GF-D8 (cell line): Measurements from ENCODE around the gene MALT1.
"Not testable (repeated sequence)": the region's sequence is repeated elsewhere in the genome, so short reads cannot be mapped to it uniquely, and the experiment has no call there.

Experiments
- DNase-seq: peaks from one replicate; lab custom pipeline; 2025; lab: John Stamatoyannopoulos, UW

Gene MALT1

DNA sequence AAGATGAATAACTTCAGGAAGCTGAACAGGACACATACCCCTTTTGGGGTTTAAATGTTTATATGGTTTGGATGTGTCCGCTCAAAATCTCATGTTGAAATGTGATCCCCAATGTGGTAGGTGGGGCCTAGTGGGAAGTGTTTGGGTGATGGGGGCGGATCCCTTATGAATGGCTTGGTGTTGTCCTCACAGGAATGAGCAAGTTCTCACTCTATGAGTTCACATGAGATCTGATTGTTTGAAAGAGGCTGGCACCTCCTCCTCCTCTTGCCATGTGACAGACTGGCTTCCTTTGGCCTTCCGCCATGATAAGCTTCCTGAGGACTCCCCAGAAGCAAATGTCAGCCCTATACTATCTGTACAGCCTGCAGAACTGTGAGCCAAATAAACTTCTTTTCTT lies 104.8 kb downstream of the MALT1 start:
- DNase-seq, result no peak

DNA sequence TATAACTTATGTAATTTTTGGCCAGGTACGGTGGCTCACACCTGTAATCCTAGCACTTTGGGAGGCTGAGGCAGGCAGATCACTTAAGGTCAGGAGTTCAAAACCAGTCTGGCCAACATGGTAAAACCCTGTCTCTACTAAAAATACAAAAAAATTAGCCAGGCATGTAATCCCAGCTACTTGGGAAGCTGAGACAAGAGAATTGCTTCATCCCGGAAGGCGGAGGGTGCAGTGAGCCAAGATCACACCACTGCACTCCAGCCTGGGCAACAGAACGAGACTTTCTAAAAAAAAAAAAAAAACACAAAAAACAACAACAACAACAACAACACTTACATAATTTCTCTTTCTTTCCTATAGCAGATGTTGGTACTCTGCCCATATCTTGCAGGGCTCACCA lies 105.3 kb downstream of the MALT1 start:
- DNase-seq, result not testable (repeated sequence)

DNA sequence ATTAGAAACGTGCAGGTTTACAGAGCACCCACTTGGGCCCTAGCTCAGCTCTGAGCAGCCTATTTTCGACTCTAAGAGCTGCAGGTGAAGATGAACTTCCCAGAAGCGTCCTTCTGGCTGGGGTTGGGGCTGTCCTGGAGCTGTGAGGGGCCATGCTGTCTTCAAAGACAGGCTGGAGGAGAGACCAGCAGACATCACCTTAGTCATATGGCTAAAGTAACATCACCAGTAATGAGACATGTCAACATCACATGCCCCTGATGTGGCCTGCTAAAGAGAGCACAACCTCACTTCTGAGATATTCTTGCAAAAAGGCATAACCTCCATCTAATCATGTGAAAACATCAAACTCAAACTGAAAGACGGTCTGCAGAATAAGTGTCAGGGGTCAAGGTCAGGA lies 106.2 kb downstream of the MALT1 start:
- no peak for DNase-seq

DNA sequence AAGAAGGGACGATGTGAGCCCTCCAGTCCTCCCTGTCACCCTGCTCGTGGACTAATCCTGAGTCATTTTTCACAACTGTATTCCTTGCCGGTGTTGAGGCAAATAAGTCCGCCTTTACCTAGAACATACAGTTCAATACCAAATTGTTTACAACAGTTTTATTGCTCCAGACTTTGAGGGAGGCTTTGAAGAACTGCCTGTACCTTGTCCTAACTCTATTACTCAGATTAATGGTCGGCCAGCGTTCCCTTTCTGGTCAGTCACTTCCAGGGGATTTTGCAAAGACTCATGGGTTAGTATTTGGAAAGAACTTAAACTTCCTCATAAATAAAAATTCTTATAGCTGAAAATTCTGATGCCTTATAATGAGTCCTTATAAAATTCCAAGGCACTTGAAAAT lies 108.3 kb downstream of the MALT1 start:
- DNase-seq, result no peak

DNA sequence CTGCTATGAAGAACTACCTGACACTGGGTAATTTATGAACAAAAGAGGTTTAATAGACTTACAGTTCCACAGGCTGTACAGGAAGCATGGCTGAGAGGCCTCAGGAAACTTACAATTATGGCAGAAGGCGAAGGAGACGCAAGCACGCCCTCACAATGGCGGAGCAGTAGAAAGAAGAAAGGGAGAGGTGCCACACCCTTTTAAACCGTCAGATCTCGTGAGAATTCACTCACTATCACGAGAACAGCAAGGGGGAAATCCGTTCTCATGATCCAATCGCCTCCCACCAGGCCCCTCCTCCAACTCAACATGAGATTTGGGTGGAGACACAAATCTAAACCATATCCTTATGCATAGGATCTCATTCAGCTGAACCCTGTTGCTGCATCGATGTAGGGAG lies 108.8 kb downstream of the MALT1 start:
- no peak for DNase-seq

DNA sequence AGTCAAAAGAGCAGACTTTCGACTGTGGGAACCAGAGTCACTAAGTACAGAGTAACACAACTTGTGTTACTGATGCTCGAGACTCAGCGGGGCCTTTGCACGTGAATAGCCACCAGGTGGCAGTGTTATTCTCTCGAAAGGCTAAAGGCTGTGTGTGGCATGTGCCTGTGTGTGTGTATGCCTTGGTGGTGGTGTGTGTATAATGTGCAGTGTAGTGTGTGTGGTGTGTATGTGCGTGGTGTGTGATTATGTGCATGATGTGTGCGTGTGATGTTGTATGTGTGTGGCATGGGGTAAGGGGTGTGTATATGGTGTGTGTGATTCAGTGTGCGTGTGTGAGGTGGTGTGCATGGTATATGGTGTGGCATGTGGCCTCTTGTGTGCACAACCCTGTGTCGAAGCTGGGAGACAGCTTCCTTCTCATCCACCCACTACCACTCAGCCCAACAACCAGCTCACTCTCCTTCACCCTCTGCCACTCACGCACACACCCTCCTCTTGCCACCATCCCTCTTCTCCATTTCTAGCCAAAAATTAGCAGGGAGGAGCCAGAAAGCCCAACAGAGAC lies 110.4 kb downstream of the MALT1 start:
- no peak for DNase-seq

DNA sequence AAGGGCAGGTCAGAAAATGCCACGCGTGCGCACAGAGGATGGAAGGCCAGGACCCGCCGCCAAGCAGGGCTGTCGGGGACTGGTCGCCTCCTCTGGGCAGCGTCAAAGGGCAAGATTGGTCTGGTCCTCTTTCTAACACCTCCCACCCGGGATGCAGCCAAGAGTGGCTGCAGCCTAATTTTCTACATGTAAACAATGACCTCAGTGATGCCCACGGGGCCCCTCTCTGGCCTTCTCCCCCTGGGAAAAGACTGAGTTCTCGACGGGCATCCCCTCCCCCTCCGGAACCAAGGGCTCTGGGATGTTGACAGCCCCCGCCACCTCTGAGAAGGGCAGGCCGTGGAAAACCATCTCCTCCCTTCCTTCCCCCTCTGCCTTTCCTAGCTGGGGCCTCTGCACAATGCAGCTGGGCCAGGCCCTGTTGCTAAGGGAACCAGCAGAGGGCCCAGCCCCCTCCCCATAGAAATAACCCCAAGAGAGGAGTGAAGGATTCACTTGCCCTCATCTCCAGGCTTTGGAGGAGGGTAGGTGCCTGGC lies 113.4 kb downstream of the MALT1 start:
- no peak for DNase-seq

DNA sequence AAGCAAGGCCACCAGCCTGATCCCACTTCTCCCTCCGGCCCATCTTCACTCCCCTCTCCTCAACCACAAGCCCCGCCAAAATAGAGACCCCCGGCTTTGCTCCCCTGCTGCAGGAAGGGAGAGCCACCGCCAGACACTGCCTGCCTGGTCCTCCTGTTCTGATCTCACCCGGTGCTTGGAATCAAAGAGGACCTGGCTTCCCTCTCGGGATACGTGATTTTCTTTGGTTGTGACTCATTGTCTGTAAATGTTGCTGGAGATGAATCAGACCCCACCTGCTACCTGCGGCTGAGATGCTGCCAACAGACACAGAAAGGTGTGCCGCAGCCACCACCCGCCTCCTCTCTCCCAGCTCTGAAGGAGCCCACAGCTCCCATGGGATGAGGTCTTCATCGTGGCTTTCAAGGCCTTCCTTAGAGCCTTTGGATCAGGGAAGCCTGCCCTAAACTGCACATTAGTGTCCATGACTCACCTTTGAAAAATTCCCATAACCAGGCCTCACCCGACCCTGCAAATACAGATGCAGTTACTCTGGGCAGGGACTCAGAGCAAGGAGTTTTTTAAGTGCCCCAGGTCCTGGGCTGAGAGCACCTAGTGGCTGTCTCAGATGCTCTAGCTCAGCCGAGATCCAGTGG lies 114.0 kb downstream of the MALT1 start:
- no peak for DNase-seq

DNA sequence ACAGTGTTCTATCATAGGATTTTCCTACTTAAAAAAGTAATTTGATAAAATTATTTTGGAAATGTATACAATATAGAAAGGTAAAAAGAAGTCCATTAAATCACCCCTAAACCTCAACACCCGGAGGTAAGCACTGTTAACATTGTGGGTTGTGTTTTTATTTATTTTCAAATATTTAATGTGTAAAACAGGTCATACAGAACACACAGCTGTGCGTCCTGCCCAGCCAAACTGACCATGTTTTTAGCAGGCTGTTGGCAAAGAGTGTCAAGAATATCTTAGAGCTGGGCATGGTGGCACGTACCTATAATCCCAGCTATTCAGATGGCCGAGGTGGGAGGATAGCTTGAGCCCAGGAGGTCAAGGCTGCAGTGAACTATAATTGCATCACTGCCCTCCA lies 114.6 kb downstream of the MALT1 start:
- DNase-seq, result no peak

DNA sequence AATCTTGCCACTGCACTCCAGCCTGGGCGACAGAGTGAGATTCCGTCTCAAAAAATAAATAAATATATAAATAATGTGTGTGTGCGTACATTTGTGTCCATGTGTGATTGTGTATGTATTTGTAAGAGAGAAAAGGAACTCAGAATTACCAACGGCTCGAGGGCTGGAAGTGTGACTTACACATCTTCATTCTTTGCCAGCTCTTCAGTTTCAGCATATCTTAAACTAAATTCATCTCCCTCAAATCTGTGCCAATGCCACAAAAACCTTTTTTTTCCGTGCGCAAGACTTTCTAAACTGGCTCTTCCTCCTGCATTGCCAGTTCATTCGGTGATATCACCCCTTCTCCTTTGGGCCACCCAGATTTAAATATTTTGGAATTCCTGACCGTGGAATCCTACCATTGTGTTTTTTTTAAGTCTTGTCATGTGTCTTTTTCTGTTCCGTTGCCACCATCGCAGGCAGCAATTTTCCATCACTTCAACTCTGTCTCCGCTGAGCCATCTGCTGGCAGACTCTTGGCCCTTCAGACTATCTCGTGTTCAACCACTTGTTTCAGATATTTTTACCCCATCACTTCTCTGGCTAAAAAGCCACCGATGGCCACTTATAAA lies 116.4 kb downstream of the MALT1 start:
- DNase-seq, result no peak

DNA sequence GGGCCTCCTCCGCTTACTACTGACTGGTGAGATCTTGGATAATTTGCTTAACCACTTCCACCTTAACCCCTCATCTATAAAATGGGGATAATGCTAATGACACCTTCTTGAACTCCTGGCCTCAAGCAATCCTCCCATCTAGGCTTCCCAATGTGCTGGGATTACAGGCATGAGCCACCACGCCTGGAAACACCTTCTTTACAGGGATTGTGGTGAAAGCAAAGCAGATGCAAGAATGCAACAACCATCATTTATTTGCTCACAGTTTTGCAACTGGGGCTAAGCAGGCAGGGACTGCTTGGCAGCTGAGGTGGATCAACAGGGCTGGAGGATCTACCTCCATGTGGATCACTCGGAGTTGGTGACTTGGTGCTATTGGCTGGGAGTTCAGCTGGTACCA lies 117.2 kb downstream of the MALT1 start:
- no peak for DNase-seq

DNA sequence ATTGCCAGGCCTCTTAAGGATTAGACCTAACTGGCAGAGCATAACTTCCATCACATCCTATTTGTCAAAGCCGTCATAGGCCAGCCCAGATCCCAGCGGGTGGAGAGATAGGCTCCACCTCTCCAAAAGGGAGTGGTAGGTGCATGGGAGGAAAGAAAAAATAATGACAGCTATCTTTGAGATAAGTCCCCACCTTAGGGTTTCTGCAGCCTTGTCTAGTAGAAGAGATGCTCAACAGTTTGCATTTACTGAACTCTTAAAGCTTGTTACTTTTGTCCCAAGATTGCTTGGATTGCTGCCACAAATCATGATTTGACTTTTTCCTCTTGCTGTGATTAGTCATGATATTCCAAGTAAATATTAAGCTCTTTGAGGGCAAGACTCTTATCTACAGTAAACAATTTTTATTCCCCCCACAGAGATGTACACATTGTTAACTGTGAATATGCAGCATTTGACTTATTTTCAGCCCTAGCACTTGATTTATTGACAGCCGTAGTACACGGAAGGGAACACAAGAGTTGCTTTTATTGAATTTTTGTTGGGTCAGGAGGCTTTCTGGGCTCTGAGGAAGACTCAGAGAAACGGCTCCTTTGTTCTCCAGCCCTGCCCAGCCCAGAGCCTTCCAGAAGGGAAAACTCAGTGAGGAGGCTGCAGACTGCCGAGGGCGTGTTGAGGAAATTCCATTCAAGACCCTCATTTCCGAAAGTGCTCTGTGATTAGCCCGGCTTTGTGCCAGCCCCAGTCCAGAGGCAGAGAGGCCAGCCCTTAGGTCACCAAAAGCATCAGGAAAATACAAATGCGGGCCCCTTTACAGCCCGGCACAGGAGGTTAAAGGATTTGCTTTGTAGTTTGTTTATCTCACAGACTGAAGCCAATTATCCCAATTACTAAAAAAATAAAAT lies 118.0 kb downstream of the MALT1 start:
- DNase-seq, result no peak

DNA sequence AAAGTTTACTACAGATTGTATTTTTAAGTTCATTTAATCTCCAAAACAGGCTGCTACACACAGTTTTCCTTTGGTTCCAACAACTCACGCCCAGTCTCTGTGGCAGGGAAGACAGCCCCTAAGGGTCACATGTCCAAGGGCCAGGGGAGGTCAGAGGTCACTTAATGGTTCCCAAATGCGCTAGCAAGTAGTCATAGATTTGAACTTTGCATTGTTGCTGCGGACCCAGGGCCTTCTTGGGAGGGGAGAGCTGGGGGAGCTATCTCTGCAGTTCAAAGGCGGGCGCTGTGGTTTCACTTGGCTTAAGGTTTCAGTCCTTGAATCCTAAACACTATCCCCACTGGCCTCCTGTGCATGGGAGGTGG lies 118.6 kb downstream of the MALT1 start:
- DNase-seq, result no peak

DNA sequence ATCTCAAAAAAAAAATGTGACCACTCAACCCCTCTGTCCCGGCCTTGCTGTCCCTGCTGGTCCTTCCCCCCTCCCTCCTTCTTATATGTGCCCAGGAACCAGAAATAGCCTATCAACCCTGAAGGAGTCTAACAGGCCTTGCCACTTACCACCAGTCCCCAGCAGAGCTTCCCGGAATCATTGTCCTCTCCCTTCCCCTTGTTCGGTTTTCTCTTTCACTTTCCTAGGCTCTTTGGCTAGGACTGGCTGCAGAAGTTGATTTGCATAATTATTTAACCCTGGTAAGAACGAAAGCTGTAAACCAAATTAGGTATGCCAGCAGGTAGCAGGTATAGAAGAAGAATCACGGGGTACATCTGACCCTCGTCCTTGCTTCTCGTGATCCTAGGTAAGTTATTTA lies 120.8 kb downstream of the MALT1 start:
- DNase-seq, result no peak

DNA sequence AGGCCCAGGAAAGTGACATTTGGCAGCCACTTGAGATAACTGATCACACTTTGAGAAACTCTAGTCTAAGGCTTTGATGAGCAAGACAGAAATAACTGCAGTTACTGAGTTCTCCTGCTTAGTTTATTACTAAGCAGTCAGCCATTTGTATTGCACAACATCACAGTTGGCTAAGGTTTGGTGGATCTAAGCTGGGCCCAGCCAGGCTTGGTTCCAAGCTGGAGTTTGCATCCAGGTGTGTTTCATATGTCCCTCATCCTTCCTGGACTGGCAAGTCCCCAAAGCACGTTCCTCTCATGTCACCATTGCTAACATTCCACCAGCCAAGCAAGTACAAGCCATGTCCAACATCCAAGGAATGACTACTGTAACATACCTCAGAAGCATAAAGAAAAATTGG lies 122.1 kb downstream of the MALT1 start:
- DNase-seq, result no peak

DNA sequence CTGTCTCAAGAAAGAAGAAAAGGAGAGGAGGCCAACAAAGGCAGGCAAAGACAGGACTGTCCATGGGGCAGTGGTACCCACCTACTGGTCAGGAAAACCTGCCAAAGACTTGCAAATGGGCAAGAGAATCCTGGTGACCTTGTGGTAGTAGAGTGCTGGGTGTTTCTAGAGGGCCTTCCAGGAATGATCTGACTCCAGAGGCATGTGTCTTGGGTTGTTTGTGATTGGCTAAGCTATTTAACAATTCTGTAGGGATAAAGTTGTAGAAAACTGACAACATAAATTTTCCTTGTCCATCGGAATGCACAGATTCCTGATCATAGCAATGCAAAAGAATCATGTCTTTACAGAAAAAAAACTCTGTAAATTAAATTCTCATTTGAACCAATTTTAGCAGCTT lies 125.0 kb downstream of the MALT1 start:
- DNase-seq, result no peak

DNA sequence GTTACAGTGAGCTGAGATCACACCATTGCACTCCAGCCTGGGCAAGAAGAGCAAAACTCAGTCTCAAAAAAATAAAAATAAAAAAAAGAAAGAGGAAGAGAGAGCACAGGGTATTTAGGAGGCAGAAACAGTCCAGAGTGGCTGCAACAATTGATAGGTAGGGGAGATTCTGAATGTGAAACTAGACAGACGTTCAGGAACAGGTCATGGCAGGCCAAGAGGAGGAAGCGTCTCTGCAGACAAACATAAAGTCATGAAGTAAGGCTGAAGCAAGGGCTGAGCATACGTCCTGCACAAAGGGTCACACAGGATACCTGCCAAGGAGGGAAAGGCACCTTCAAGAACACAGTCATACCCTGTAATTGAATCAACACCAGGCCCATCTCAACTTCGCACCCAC lies 129.3 kb downstream of the MALT1 start:
- no peak for DNase-seq

DNA sequence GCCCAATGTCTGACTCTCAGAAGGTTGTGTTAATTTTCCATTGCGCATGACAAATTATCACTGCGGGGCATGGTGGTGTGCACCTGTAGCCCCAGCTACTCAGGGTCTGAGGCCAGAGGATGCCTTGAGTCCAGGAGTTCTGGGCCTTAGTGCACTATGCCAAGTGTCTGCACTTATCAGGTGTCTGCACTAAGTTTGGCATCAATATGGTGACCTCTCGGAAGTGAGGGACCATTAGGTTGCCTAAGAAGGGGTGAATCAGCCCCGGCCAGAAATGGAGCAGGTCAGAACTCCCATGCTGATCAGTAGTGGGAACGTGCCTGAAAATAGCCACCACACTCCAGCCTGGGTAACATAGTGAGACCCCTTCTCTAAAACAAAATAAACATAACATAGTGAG lies 131.7 kb downstream of the MALT1 start:
- no peak for DNase-seq

DNA sequence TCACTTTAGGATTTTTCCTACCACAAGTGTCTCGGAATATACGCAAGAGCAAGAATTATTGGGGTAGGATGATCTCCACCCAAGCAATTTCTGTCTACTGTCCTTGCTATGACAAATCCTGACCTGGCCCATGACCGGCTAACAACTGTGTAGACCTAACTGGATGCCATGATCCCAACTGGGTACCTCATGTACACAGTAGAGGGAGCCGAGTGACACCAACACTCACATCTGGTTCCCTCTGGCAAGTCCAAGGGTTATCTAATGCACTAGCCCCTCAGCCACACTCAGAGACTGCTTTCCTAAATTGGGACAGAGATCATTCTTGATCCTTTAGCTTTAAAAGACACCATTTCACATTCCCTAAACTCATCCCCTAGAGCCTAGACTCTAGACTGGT lies 132.7 kb downstream of the MALT1 start:
- no peak for DNase-seq
